NCI-H146 treated with DMSO at 0.1 percent for 48 hours (cell line): ENCODE data around the gene TNFRSF18.
"Not testable (repeated sequence)": the region's sequence is repeated elsewhere in the genome, so short reads cannot be mapped to it uniquely, and the experiment has no call there.

Experiments
- DNase-seq: peaks from one replicate; lab custom pipeline; 2025; ENCODE audit not compliant: unreplicated experiment; lab: John Stamatoyannopoulos, UW

The TNFRSF18 gene

GRCh38 chr1:1199141-1199960 lies 7.0 kb downstream of the TNFRSF18 start:
- no peak for DNase-seq

GRCh38 chr1:1198423-1199140 lies 7.8 kb downstream of the TNFRSF18 start:
- DNase-seq: no peak

GRCh38 chr1:1197551-1198422 lies 8.6 kb downstream of the TNFRSF18 start:
- DNase-seq: no peak

GRCh38 chr1:1197188-1197500 lies 9.2 kb downstream of the TNFRSF18 start:
- no peak for DNase-seq

- no peak for DNase-seq
Measured at GRCh38 chr1:1196431-1197187, 9.8 kb downstream of the TNFRSF18 start.

- not testable (repeated sequence) for DNase-seq
Measured at GRCh38 chr1:1195726-1196125, 10.7 kb downstream of the TNFRSF18 start.

GRCh38 chr1:1194723-1195122 lies 11.7 kb downstream of the TNFRSF18 start:
- DNase-seq: no peak

- DNase-seq: no peak
Measured at GRCh38 chr1:1191734-1192133, 14.7 kb downstream of the TNFRSF18 start.

GRCh38 chr1:1189111-1189510 lies 17.3 kb downstream of the TNFRSF18 start:
- no peak for DNase-seq

GRCh38 chr1:1187938-1188337 lies 18.5 kb downstream of the TNFRSF18 start:
- no peak for DNase-seq

GRCh38 chr1:1185101-1185765 lies 21.2 kb downstream of the TNFRSF18 start:
- DNase-seq: no peak

- DNase-seq: no peak
Measured at GRCh38 chr1:1183833-1184775, 22.3 kb downstream of the TNFRSF18 start.

GRCh38 chr1:1183221-1183747 lies 23.1 kb downstream of the TNFRSF18 start:
- no peak for DNase-seq

GRCh38 chr1:1182491-1183220 lies 23.7 kb downstream of the TNFRSF18 start:
- no peak for DNase-seq

GRCh38 chr1:1181938-1182410 lies 24.4 kb downstream of the TNFRSF18 start:
- no peak for DNase-seq

GRCh38 chr1:1181129-1181937 lies 25.1 kb downstream of the TNFRSF18 start:
- DNase-seq: no peak
